WTC11 (cell line): Measurements from ENCODE around the gene SLC16A10.

Experiments
- ELF4 ChIP-seq: sonication (generic); formaldehyde crosslinking; IDR thresholded peaks from 2 replicates; pipeline ENCODE4 v1.8.1; 2022; ENCODE audit warnings: low read depth, mild to moderate bottlenecking, moderate library complexity, missing genetic modification reagents
- JUN ChIP-seq: sonication (generic); formaldehyde crosslinking; IDR thresholded peaks from 2 replicates; pipeline ENCODE4 v1.8.0; 2023; ENCODE audit warnings: mild to moderate bottlenecking, missing genetic modification reagents
- TF ChIP-seq, protein P1 (sequence below): sonication (generic); formaldehyde crosslinking; IDR thresholded peaks from 2 replicates; pipeline ENCODE4 v1.8.1; 2023; ENCODE audit warnings: mild to moderate bottlenecking, missing genetic modification reagents, moderate library complexity
- TF ChIP-seq, protein P2 (sequence below): fragments of 200-600 bp; IDR thresholded peaks from 2 replicates; pipeline ENCODE4 v1.8.0; 2022; ENCODE audit warnings: antibody characterized with exemption

DNA sequence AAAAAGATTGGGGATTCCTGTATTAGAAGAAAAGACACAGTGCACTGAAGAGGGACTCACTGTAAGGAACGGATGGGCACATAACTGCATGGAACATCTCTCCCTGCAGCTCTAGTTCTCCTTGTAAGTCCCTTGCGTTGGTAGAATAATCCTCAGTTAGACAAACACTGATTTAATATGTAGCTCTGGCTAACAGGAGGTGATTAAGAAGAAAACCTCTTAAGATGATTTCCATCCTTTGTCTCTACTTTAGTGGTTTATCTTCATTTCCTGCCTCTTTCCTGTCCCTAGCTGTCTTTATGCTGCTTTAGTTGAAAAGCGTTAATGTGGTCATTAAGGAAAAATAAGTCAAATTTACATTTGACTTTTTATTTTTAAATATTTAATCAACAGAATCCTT, 86.6 kb downstream of the SLC16A10 start:
- TF ChIP-seq, protein P1, sequence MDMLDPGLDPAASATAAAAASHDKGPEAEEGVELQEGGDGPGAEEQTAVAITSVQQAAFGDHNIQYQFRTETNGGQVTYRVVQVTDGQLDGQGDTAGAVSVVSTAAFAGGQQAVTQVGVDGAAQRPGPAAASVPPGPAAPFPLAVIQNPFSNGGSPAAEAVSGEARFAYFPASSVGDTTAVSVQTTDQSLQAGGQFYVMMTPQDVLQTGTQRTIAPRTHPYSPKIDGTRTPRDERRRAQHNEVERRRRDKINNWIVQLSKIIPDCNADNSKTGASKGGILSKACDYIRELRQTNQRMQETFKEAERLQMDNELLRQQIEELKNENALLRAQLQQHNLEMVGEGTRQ (CRISPR knock-in tag), result no peak
- TF ChIP-seq JUN (CRISPR knock-in tag) (no peak), ELF4 (CRISPR knock-in tag) (no peak)
- TF ChIP-seq, protein P2, sequence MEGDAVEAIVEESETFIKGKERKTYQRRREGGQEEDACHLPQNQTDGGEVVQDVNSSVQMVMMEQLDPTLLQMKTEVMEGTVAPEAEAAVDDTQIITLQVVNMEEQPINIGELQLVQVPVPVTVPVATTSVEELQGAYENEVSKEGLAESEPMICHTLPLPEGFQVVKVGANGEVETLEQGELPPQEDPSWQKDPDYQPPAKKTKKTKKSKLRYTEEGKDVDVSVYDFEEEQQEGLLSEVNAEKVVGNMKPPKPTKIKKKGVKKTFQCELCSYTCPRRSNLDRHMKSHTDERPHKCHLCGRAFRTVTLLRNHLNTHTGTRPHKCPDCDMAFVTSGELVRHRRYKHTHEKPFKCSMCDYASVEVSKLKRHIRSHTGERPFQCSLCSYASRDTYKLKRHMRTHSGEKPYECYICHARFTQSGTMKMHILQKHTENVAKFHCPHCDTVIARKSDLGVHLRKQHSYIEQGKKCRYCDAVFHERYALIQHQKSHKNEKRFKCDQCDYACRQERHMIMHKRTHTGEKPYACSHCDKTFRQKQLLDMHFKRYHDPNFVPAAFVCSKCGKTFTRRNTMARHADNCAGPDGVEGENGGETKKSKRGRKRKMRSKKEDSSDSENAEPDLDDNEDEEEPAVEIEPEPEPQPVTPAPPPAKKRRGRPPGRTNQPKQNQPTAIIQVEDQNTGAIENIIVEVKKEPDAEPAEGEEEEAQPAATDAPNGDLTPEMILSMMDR, result no peak
